Tibial nerve (tissue), 4 donors: ENCODE measurements around the gene INPP4A.

ENCODE experiments used
- CTCF ChIP-seq, 5 experiments: fragments of 200-600 bp in 3 of 5; fragments of 450-650 bp in 2 of 5; sonication (generic) in 3 of 5; IDR thresholded peaks; one replicate each; pipeline ENCODE4 v1.5.1; 2016 to 2019; ENCODE audit warnings: antibody characterized with exemption in 5 of 5, mild to moderate bottlenecking in 3 of 5, moderate library complexity in 2 of 5
- EP300 ChIP-seq, 2 donors: sonication (generic); formaldehyde crosslinking; IDR thresholded peaks; one replicate each; pipeline ENCODE4 v1.6.1; 2017; ENCODE audit warnings: antibody characterized with exemption in 2 of 2, mild to moderate bottlenecking in 1 of 2

- TF ChIP-seq CTCF (IDR thresholded peaks at IDR 0.05): no peak
- no peak for TF ChIP-seq EP300 (IDR thresholded peaks at IDR 0.05)
These were observed 40.2 kb downstream of the INPP4A start for GRCh38 chr2:98484652-98485452.
